IMR-90 (cell line): Measurements from ENCODE around the gene TMTC1. TPM values are rescaled to one million over a fixed set of nuclear protein-coding genes. Genes with fewer than 3 reads are reported as not detected.

Experiments
- ATAC-seq: fragments of 200-7000 bp; cut with Tn5 transposase; 2 replicates; pipeline ENCODE4 v1.9.1; 2020; ENCODE audit warnings: low read depth, mild to moderate bottlenecking, moderate library complexity
- BruUV-seq: library from RNA; stranded (reverse); fragments of 400-500 nt; replicated peaks from 2 replicates; lab custom pipeline; 2021; lab: Mats Ljungman, UMichigan
- CTCF ChIA-PET: fragments of 300-600 bp; formaldehyde crosslinking; extraction: SDS; loops from one replicate; lab custom pipeline; 2021; ENCODE audit warnings: antibody characterized with exemption; lab: Yijun Ruan, JAX
- POLR2A ChIA-PET: fragments of 300-600 bp; sonication (Branson Sonifier 250); formaldehyde crosslinking; loops from one replicate; lab custom pipeline; 2022; ENCODE audit warnings: antibody characterized with exemption; ENCODE audit not compliant: unreplicated experiment; lab: Charles Lee
- DNase-seq: peaks from one replicate; pipeline ENCODE4 v3.0.0; 2013
- H2AFZ ChIP-seq: replicated peaks from 2 replicates; pipeline ENCODE3; 2013; ENCODE audit warnings: low read length, mild to moderate bottlenecking; ENCODE audit not compliant: poor library complexity
- H2AK5ac ChIP-seq: 2 replicates; pipeline ENCODE4 v1.6.1; 2013; ENCODE audit warnings: low read depth, low read length, inconsistent platforms
- H2AK9ac ChIP-seq: replicated peaks from 2 replicates; pipeline ENCODE3; 2013; ENCODE audit warnings: mild to moderate bottlenecking, low read depth, low read length, moderate library complexity; ENCODE audit not compliant: poor library complexity
- H2BK120ac ChIP-seq: 2 replicates; pipeline ENCODE4 v1.6.1; 2013; ENCODE audit warnings: low read depth, low read length, inconsistent platforms
- H2BK15ac ChIP-seq: 3 replicates; pipeline ENCODE4 v1.6.1; 2013; ENCODE audit warnings: low read depth, low read length, inconsistent platforms
- H2BK20ac ChIP-seq: 2 replicates; pipeline ENCODE4 v1.6.1; 2013; ENCODE audit warnings: low read depth, mild to moderate bottlenecking, inconsistent platforms, low read length, moderate library complexity
- H2BK5ac ChIP-seq: 2 replicates; pipeline ENCODE4 v1.6.1; 2013; ENCODE audit warnings: mild to moderate bottlenecking, low read depth, low read length, inconsistent platforms; ENCODE audit not compliant: poor library complexity, severe bottlenecking
- H3K14ac ChIP-seq: replicated peaks from 2 replicates; pipeline ENCODE4 v1.6.1; 2013; ENCODE audit warnings: low read depth, low read length, inconsistent platforms
- H3K18ac ChIP-seq: 2 replicates; pipeline ENCODE4 v1.6.1; 2013; ENCODE audit warnings: low read depth, low read length, control low read depth
- H3K23ac ChIP-seq: 2 replicates; pipeline ENCODE4 v1.6.1; 2013; ENCODE audit warnings: low read depth, low read length, inconsistent platforms
- H3K27ac ChIP-seq: 2 replicates; pipeline ENCODE4 v1.5.1; 2013; ENCODE audit warnings: mild to moderate bottlenecking, control low read depth, low read length; ENCODE audit not compliant: insufficient read depth
- H3K27me3 ChIP-seq: 2 replicates; pipeline ENCODE4 v1.6.1; 2013; ENCODE audit warnings: low read length; ENCODE audit not compliant: control insufficient read depth, insufficient read depth
- H3K36me3 ChIP-seq: 2 replicates; pipeline ENCODE4 v1.6.1; 2013; ENCODE audit warnings: low read length, mixed read lengths; ENCODE audit not compliant: control insufficient read depth, insufficient read depth
- H3K4ac ChIP-seq: 2 replicates; pipeline ENCODE4 v1.6.1; 2013; ENCODE audit warnings: low read depth, low read length, inconsistent platforms
- H3K4me1 ChIP-seq: 2 replicates; pipeline ENCODE4 v1.6.1; 2013; ENCODE audit warnings: low read length, mixed read lengths; ENCODE audit not compliant: control insufficient read depth, insufficient read depth
- H3K4me2 ChIP-seq: 2 replicates; pipeline ENCODE4 v1.6.1; 2013; ENCODE audit warnings: low read depth, mild to moderate bottlenecking, control low read depth, low read length, moderate library complexity
- H3K4me3 ChIP-seq: 2 replicates; pipeline ENCODE4 v1.5.1; 2013; ENCODE audit warnings: low read depth, mild to moderate bottlenecking, control low read depth, low read length, moderate library complexity; ENCODE audit not compliant: insufficient read depth
- H3K56ac ChIP-seq: 2 replicates; pipeline ENCODE4 v1.6.1; 2013; ENCODE audit warnings: low read length, inconsistent platforms; ENCODE audit not compliant: insufficient read depth; ENCODE audit errors: extremely low read depth
- H3K79me1 ChIP-seq, 2 experiments: 2 replicates each; pipeline ENCODE4 v1.6.1; 2013; ENCODE audit warnings: low read length in 2 of 2, inconsistent platforms in 1 of 2, low read depth in 1 of 2
- H3K9ac ChIP-seq: 2 replicates; pipeline ENCODE4 v1.6.1; 2013; ENCODE audit warnings: low read depth, low read length, control low read depth
- H3K9me1 ChIP-seq: 2 replicates; pipeline ENCODE4 v1.6.1; 2013; ENCODE audit warnings: low read length, inconsistent platforms; ENCODE audit not compliant: insufficient read depth
- H3K9me3 ChIP-seq: 2 replicates; pipeline ENCODE4 v1.6.1; 2013; ENCODE audit warnings: low read length; ENCODE audit not compliant: control insufficient read depth, insufficient read depth
- H4K20me1 ChIP-seq: 2 replicates; pipeline ENCODE4 v1.6.1; 2013; ENCODE audit warnings: low read length, inconsistent platforms; ENCODE audit not compliant: insufficient read depth
- H4K5ac ChIP-seq: 2 replicates; pipeline ENCODE4 v1.6.1; 2013; ENCODE audit warnings: mild to moderate bottlenecking, low read depth, low read length, control low read depth
- H4K8ac ChIP-seq, 2 experiments: 2 replicates each; pipeline ENCODE4 v1.6.1; 2013; ENCODE audit warnings: low read depth in 2 of 2, low read length in 2 of 2, control low read depth in 1 of 2, inconsistent platforms in 1 of 2
- H4K91ac ChIP-seq: 2 replicates; pipeline ENCODE4 v1.6.1; 2013; ENCODE audit warnings: low read depth, low read length, inconsistent platforms; ENCODE audit not compliant: insufficient read depth
- BHLHE40 ChIP-seq: fragments of 150-350 bp; IDR thresholded peaks from 2 replicates; pipeline ENCODE4 v1.6.1; 2016; ENCODE audit warnings: mild to moderate bottlenecking, low read depth, low read length
- CEBPB ChIP-seq: IDR thresholded peaks from 2 replicates; pipeline ENCODE4 v1.6.1; 2012; ENCODE audit warnings: low read depth, low read length, improper control_type of control experiment
- CHD1 ChIP-seq: IDR thresholded peaks from 2 replicates; pipeline ENCODE4 v1.6.1; 2012; ENCODE audit warnings: low read depth, low read length, improper control_type of control experiment
- FOS ChIP-seq: fragments of 150-350 bp; IDR thresholded peaks from 2 replicates; pipeline ENCODE4 v1.6.1; 2016; ENCODE audit warnings: low read depth, low read length
- MAFK ChIP-seq: IDR thresholded peaks from 2 replicates; pipeline ENCODE4 v1.6.1; 2012; ENCODE audit warnings: low read depth, low read length, improper control_type of control experiment
- MAZ ChIP-seq: IDR thresholded peaks from 2 replicates; pipeline ENCODE4 v1.6.1; 2012; ENCODE audit warnings: low read depth, mild to moderate bottlenecking, low read length, improper control_type of control experiment, moderate library complexity, borderline replicate concordance
- MXI1 ChIP-seq: IDR thresholded peaks from 2 replicates; pipeline ENCODE4 v1.6.1; 2012; ENCODE audit warnings: low read depth, mild to moderate bottlenecking, low read length, moderate library complexity, borderline replicate concordance
- NFE2L2 ChIP-seq: fragments of 150-350 bp; IDR thresholded peaks from 2 replicates; pipeline ENCODE4 v1.6.1; 2016; ENCODE audit warnings: low read depth, mild to moderate bottlenecking, low read length
- POLR2A ChIP-seq: IDR thresholded peaks from 2 replicates; pipeline ENCODE4 v1.6.1; 2012; ENCODE audit warnings: mild to moderate bottlenecking, low read depth, low read length
- RAD21 ChIP-seq: IDR thresholded peaks from 2 replicates; pipeline ENCODE4 v1.6.1; 2012; ENCODE audit warnings: low read length, improper control_type of control experiment
- RCOR1 ChIP-seq: IDR thresholded peaks from 2 replicates; pipeline ENCODE4 v1.6.1; 2012; ENCODE audit warnings: mild to moderate bottlenecking, low read length, improper control_type of control experiment; ENCODE audit not compliant: insufficient replicate concordance
- RFX5 ChIP-seq: IDR thresholded peaks from 2 replicates; pipeline ENCODE4 v1.8.0; 2012; ENCODE audit warnings: low read depth, mild to moderate bottlenecking, low read length, moderate library complexity
- SMC3 ChIP-seq: fragments of 150-350 bp; IDR thresholded peaks from 2 replicates; pipeline ENCODE4 v1.6.1; 2016; ENCODE audit warnings: low read depth, mild to moderate bottlenecking, antibody characterized with exemption, low read length, moderate library complexity
- WGBS, 2 experiments: methylation state at CpG; one replicate each; pipeline versions ENCODE4 v1.1.5 to v1.1.7; 2013; ENCODE audit warnings: missing lambda C conversion rate in 2 of 2; ENCODE audit not compliant: insufficient read length in 1 of 2; ENCODE audit errors: extremely low coverage in 2 of 2; 5-methylcytosine and 5-hydroxymethylcytosine counted together
- dilution Hi-C: fragments of 300-500 bp; cut with HindIII; formaldehyde crosslinking; loops from one replicate; pipeline ENCODE4 v1.14.3; 2018; ENCODE audit warnings: low sequenced_read_pairs; ENCODE audit not compliant: unreplicated experiment
- in situ Hi-C: fragments of 300-500 bp; cut with MboI; formaldehyde crosslinking; loops from 3 replicates; pipeline ENCODE4 v1.14.3; 2019; ENCODE audit warnings: low sequenced_read_pairs, inconsistent platforms, mixed read lengths
- intact Hi-C: fragments of 100-400 bp; cut with micrococcal nuclease; formaldehyde crosslinking; loops from 2 replicates; pipeline ENCODE4 v1.10.0; 2022
- polyA plus RNA-seq, 3 experiments: library from polyadenylated mRNA; depleted of rRNA; stranded (reverse); fragments of >200 nt; gene quantifications; 2 replicates each; pipeline ENCODE4 v1.2.3, GENCODE V29; 2012; ENCODE audit warnings: low replicate concordance in 1 of 3
- total RNA-seq: library from RNA; depleted of rRNA; stranded (reverse); fragments of >200 nt; gene quantifications from 2 replicates; pipeline ENCODE4 v1.2.3, GENCODE V29; 2012
- TF ChIP-seq, protein P1 (sequence below): conservative IDR thresholded peaks from 2 replicates; pipeline ENCODE4 v1.5.1; 2012; ENCODE audit warnings: mild to moderate bottlenecking, low read depth, low read length, improper control_type of control experiment
- TF ChIP-seq, protein P2 (sequence below): fragments of 150-350 bp; IDR thresholded peaks from 2 replicates; pipeline ENCODE4 v1.6.1; 2016; ENCODE audit warnings: low read depth, mild to moderate bottlenecking, low read length, moderate library complexity, borderline replicate concordance
- TF ChIP-seq, protein P3 (sequence below): fragments of 150-350 bp; IDR thresholded peaks from 2 replicates; pipeline ENCODE4 v1.6.1; 2017; ENCODE audit warnings: mild to moderate bottlenecking, antibody characterized with exemption, low read length, low read depth

The TMTC1 gene
- total and polyA plus RNA-seq, 2 of the 4 experiments (the other 2 are of a cell fraction) = 12.5 to 36.4 TPM

- Histone ChIP-seq H3K9me3 (no peaks in the 10 kb centered on the region), H3K23ac (no peak overlapping the region), H3K27ac (no peak overlapping the region), H2AK9ac (no peak overlapping the region), H3K36me3 (peaks cover 6% of the 10 kb centered on the region), H3K27me3 (no peaks in the 10 kb centered on the region), H2AFZ (no peak overlapping the region), H3K9ac (no peak overlapping the region), H3K14ac (no peak overlapping the region), H3K56ac (no peak overlapping the region), H3K4me1 (no peaks in the 10 kb centered on the region), H4K91ac (no peak overlapping the region), H4K8ac (no peak overlapping the region), H3K4ac (no peak overlapping the region), H2BK5ac (no peak overlapping the region), H3K18ac (no peak overlapping the region), H2AK5ac (no peak overlapping the region), H3K9me1 (no peaks in the 10 kb centered on the region), H3K4me2 (no peak overlapping the region), H2BK20ac (no peak overlapping the region; the same call in 1 of the 2 replicates), H3K4me3 (no peak overlapping the region), H2BK15ac (no peak overlapping the region), H2BK120ac (no peak overlapping the region), H4K20me1 (no peaks in the 10 kb centered on the region), H3K79me1 (no peaks in the 10 kb centered on the region), H4K5ac (no peak overlapping the region)
- in situ Hi-C loops (no loop called here), intact Hi-C loops (loop anchor here (5.0 kb wide), 1 partner anchor 117 kb away; the partner anchor contains the start of gene ERGIC2), dilution Hi-C loops (no loop called here)
- ChIA-PET POLR2A (no interaction called here), CTCF (no interaction called here)
- TF ChIP-seq CEBPB (no peak), BHLHE40 (no peak), MAFK (no peak), RFX5 (no peak), FOS (no peak), RAD21 (no peak), CHD1 (no peak), POLR2A (no peak), NFE2L2 (no peak), MAZ (no peak), RCOR1 (no peak), MXI1 (no peak), SMC3 (no peak)
- TF ChIP-seq, protein P1, sequence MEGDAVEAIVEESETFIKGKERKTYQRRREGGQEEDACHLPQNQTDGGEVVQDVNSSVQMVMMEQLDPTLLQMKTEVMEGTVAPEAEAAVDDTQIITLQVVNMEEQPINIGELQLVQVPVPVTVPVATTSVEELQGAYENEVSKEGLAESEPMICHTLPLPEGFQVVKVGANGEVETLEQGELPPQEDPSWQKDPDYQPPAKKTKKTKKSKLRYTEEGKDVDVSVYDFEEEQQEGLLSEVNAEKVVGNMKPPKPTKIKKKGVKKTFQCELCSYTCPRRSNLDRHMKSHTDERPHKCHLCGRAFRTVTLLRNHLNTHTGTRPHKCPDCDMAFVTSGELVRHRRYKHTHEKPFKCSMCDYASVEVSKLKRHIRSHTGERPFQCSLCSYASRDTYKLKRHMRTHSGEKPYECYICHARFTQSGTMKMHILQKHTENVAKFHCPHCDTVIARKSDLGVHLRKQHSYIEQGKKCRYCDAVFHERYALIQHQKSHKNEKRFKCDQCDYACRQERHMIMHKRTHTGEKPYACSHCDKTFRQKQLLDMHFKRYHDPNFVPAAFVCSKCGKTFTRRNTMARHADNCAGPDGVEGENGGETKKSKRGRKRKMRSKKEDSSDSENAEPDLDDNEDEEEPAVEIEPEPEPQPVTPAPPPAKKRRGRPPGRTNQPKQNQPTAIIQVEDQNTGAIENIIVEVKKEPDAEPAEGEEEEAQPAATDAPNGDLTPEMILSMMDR = no peak
- TF ChIP-seq, protein P2, sequence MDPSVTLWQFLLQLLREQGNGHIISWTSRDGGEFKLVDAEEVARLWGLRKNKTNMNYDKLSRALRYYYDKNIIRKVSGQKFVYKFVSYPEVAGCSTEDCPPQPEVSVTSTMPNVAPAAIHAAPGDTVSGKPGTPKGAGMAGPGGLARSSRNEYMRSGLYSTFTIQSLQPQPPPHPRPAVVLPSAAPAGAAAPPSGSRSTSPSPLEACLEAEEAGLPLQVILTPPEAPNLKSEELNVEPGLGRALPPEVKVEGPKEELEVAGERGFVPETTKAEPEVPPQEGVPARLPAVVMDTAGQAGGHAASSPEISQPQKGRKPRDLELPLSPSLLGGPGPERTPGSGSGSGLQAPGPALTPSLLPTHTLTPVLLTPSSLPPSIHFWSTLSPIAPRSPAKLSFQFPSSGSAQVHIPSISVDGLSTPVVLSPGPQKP = no peak
- TF ChIP-seq, protein P3, sequence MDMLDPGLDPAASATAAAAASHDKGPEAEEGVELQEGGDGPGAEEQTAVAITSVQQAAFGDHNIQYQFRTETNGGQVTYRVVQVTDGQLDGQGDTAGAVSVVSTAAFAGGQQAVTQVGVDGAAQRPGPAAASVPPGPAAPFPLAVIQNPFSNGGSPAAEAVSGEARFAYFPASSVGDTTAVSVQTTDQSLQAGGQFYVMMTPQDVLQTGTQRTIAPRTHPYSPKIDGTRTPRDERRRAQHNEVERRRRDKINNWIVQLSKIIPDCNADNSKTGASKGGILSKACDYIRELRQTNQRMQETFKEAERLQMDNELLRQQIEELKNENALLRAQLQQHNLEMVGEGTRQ = no peak
- DNase-seq (no peak), ATAC-seq (no peak)
- BruUV-seq = no TSS peak
- 83% methylated on average over 1 of the region's 3 CpGs; no CpG with 5 or more reads in 1 of the 2 experiments for WGBS, 2 experiments
Observed at GRCh38 chr12:29499235-29499634, 284.5 kb downstream of the TMTC1 start.
